ENCODE measurements around the gene UBASH3B.

DNA sequence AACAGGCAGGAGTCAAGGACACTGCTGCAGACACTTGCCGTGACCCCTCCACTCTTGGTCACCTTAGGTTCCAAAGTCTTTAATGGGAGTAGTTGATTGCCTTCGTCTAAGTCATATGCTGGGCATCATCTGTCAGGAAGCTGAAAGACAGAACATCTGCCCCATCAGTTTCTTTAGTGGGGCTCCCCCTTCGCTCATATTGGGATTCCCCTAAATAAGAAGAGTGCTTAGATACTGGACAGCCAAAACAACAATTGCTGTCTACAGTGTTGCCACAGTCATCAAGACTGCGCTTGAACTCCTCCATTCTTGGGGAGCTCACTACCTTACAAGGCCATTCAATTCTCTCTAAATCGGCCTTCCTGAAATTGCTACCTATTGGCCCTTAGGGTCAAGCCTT lies 58.5 kb downstream of the UBASH3B start:
- TF ChIP-seq POLR2A (IDR thresholded peaks at IDR 0.05) (no peak), EP300 (IDR thresholded peaks at IDR 0.05) (no peak)
- TF ChIP-seq, protein P1, sequence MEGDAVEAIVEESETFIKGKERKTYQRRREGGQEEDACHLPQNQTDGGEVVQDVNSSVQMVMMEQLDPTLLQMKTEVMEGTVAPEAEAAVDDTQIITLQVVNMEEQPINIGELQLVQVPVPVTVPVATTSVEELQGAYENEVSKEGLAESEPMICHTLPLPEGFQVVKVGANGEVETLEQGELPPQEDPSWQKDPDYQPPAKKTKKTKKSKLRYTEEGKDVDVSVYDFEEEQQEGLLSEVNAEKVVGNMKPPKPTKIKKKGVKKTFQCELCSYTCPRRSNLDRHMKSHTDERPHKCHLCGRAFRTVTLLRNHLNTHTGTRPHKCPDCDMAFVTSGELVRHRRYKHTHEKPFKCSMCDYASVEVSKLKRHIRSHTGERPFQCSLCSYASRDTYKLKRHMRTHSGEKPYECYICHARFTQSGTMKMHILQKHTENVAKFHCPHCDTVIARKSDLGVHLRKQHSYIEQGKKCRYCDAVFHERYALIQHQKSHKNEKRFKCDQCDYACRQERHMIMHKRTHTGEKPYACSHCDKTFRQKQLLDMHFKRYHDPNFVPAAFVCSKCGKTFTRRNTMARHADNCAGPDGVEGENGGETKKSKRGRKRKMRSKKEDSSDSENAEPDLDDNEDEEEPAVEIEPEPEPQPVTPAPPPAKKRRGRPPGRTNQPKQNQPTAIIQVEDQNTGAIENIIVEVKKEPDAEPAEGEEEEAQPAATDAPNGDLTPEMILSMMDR (IDR thresholded peaks at IDR 0.05): no peak
